Astrocyte (in vitro differentiated cells and primary cell): ENCODE results near the gene HRH2. TPM values are rescaled to one million over a fixed set of nuclear protein-coding genes. Genes with fewer than 3 reads are reported as not detected.

Experiments used
- DNase-seq: peaks from one replicate; pipeline ENCODE4 v3.0.0-alpha.2; 2010; ENCODE audit warnings: low read depth
- FAIRE-seq: peaks from 2 replicates; lab custom pipeline; 2011; peaks lifted over from hg19 to GRCh38; lab: Jason Lieb, UNC
- H2AFZ ChIP-seq: 2 replicates; pipeline ENCODE4 v1.6.0; 2012; ENCODE audit warnings: low read depth, low read length, inconsistent platforms
- H3K27ac ChIP-seq: 2 replicates; pipeline ENCODE4 v1.5.1; 2011; ENCODE audit warnings: low read depth, low read length, inconsistent platforms
- H3K27me3 ChIP-seq: 2 replicates; pipeline ENCODE4 v1.6.0; 2011; ENCODE audit warnings: low read length, inconsistent platforms; ENCODE audit not compliant: insufficient read depth
- H3K36me3 ChIP-seq: 2 replicates; pipeline ENCODE4 v1.5.1; 2011; ENCODE audit warnings: low read length, inconsistent platforms; ENCODE audit not compliant: insufficient read depth
- H3K4me1 ChIP-seq: 2 replicates; pipeline ENCODE4 v1.5.1; 2011; ENCODE audit warnings: low read length, inconsistent platforms; ENCODE audit not compliant: insufficient read depth
- H3K4me2 ChIP-seq: 2 replicates; pipeline ENCODE4 v1.6.0; 2012; ENCODE audit warnings: low read length, inconsistent platforms
- H3K4me3 ChIP-seq: 2 replicates; pipeline ENCODE4 v1.5.1; 2011; ENCODE audit warnings: low read depth, mild to moderate bottlenecking, low read length, inconsistent platforms; ENCODE audit not compliant: insufficient read depth
- H3K79me2 ChIP-seq: 2 replicates; pipeline ENCODE4 v1.6.0; 2012; ENCODE audit warnings: mild to moderate bottlenecking, low read length, inconsistent platforms; ENCODE audit not compliant: insufficient read depth
- H3K9ac ChIP-seq: 2 replicates; pipeline ENCODE4 v1.6.0; 2012; ENCODE audit warnings: mild to moderate bottlenecking, low read length, inconsistent platforms
- H3K9me3 ChIP-seq: 2 replicates; pipeline ENCODE4 v1.5.1; 2012; ENCODE audit warnings: low read depth, mild to moderate bottlenecking, low read length, inconsistent platforms; ENCODE audit not compliant: insufficient read depth
- H4K20me1 ChIP-seq: 2 replicates; pipeline ENCODE4 v1.6.0; 2012; ENCODE audit warnings: low read length, inconsistent platforms; ENCODE audit not compliant: insufficient read depth
- H3K27ac Mint-ChIP-seq: one replicate; pipeline ENCODE4 v1.8.0; 2021; ENCODE audit warnings: mild to moderate bottlenecking, mixed read lengths; ENCODE audit not compliant: unreplicated experiment
- H3K27me3 Mint-ChIP-seq: one replicate; pipeline ENCODE4 v1.8.0; 2021; ENCODE audit warnings: low read depth, mixed read lengths; ENCODE audit not compliant: unreplicated experiment
- H3K36me3 Mint-ChIP-seq: one replicate; pipeline ENCODE4 v1.8.0; 2021; ENCODE audit warnings: low read depth, mixed read lengths; ENCODE audit not compliant: unreplicated experiment
- H3K4me1 Mint-ChIP-seq: one replicate; pipeline ENCODE4 v1.8.0; 2021; ENCODE audit warnings: low read depth, mixed read lengths; ENCODE audit not compliant: unreplicated experiment
- H3K4me3 Mint-ChIP-seq: one replicate; pipeline ENCODE4 v1.8.0; 2021; ENCODE audit warnings: mild to moderate bottlenecking, moderate library complexity, mixed read lengths; ENCODE audit not compliant: unreplicated experiment
- H3K9me3 Mint-ChIP-seq: one replicate; pipeline ENCODE4 v1.8.0; 2021; ENCODE audit warnings: mild to moderate bottlenecking, mixed read lengths; ENCODE audit not compliant: unreplicated experiment
- EZH2 ChIP-seq: IDR thresholded peaks from 2 replicates; pipeline ENCODE4 v1.6.1; 2012; ENCODE audit warnings: mild to moderate bottlenecking, low read length, inconsistent platforms; ENCODE audit not compliant: insufficient read depth
- total RNA-seq: library from RNA; stranded (reverse); gene quantifications from 2 replicates; pipeline ENCODE4 v1.2.1, GENCODE V29; 2021
- TF ChIP-seq, protein P1 (sequence below): IDR thresholded peaks from 2 replicates; pipeline ENCODE4 v1.5.1; 2011; ENCODE audit warnings: low read depth, mild to moderate bottlenecking, inconsistent platforms, low read length, moderate library complexity; ENCODE audit not compliant: insufficient read depth

HRH2 gene
- total RNA-seq, 1 donor from 2014 or later: 1.9 TPM

DNA sequence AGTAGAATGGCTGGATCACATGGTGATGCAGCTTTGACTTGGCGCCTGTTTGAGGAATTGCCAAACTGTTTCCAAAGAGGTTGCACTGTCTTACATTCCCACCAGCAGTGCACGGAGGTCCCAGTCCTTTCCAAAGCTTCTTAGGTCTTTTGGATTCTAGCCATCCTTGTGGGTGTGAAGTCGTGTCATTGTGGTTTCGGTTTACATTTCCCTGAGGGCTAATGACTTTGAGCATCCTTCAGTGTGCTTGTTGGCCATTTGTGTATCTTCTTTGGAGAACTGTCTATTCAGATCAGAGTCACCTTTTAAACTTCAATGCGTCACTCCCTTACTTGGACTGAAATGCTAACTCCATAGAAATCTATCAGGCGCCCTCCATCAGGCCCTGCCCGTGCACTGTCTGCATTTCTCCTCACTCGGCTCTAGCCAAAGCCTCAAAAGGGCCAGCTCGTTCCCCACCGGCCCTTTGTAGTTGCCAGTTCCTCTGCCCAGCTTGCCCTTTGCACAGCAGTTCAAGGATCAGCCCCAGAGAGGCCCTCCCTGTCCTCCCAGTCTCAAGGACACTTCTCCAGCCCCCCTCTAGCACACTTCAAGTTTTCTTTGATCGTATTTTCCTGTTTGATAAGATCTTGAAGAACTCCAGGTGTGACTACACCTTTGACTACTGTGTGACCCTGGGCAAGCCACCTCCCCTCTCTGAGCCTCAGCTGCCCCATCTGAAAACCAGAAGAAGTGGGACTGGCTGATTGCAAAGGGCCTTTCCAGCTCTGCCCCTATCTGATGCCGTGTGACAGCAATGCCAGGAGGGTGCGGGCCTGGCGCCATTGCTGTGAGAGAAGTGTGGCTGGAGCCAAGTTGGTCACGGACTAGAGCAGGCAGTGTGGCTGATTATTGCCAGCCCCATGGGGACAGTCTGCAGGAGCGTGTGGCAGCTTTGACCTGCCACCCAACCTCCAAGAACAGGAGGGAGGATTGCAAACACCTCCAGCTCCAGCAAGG is 5.6 kb downstream of the HRH2 start:
- Histone ChIP-seq H3K27me3 (peaks cover 1% of the 10 kb centered on the region), H3K79me2 (no peaks in the 10 kb centered on the region), H3K4me1 (peaks cover under 1% of the 10 kb centered on the region), H3K27ac (no peak overlapping the region), H3K36me3 (no peaks in the 10 kb centered on the region), H2AFZ (no peak overlapping the region), H3K9ac (no peak overlapping the region), H3K4me2 (no peak overlapping the region), H3K9me3 (no peaks in the 10 kb centered on the region), H4K20me1 (no peaks in the 10 kb centered on the region), H3K4me3 (no peak overlapping the region)
- no peak for FAIRE-seq
- Mint-ChIP-seq H3K4me3 (no peak overlapping the region), H3K27ac (no peak overlapping the region), H3K4me1 (peaks cover 3% of the 10 kb centered on the region), H3K36me3 (peaks cover 2% of the 10 kb centered on the region), H3K9me3 (peaks cover 1% of the 10 kb centered on the region), H3K27me3 (peaks cover 60% of the 10 kb centered on the region)
- no peak for TF ChIP-seq EZH2
- TF ChIP-seq, protein P1, sequence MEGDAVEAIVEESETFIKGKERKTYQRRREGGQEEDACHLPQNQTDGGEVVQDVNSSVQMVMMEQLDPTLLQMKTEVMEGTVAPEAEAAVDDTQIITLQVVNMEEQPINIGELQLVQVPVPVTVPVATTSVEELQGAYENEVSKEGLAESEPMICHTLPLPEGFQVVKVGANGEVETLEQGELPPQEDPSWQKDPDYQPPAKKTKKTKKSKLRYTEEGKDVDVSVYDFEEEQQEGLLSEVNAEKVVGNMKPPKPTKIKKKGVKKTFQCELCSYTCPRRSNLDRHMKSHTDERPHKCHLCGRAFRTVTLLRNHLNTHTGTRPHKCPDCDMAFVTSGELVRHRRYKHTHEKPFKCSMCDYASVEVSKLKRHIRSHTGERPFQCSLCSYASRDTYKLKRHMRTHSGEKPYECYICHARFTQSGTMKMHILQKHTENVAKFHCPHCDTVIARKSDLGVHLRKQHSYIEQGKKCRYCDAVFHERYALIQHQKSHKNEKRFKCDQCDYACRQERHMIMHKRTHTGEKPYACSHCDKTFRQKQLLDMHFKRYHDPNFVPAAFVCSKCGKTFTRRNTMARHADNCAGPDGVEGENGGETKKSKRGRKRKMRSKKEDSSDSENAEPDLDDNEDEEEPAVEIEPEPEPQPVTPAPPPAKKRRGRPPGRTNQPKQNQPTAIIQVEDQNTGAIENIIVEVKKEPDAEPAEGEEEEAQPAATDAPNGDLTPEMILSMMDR: no peak
- no peak for DNase-seq

DNA sequence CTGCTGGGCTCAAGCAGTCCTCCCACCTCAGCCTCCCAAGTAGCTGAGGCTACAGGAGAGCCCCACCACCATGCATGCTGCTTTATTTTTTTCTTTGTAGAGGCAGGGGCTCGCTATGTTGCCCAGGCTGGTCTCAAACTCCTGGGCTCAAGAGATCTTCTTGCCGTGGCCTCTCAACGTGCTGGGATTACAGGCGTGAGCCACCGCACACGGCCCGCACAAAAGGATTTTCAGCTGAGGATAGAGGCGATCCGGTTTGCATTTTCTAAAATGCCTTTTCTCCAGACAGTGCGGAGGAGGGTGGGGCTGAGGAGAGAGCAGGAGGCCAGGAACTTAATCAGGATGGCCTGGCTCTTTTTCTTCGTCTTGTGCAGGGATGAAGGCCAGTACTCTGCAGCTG is 6.9 kb downstream of the HRH2 start:
- H3K27ac Mint-ChIP-seq: no peak overlapping the region
- H3K36me3 Mint-ChIP-seq: peaks cover 2% of the 10 kb centered on the region
- Histone ChIP-seq H3K27me3 (no peaks in the 10 kb centered on the region), H3K4me2 (no peak overlapping the region), H3K4me3 (no peak overlapping the region), H4K20me1 (no peaks in the 10 kb centered on the region), H3K79me2 (no peaks in the 10 kb centered on the region), H3K27ac (no peak overlapping the region), H3K9me3 (no peaks in the 10 kb centered on the region), H2AFZ (no peak overlapping the region), H3K4me1 (no peaks in the 10 kb centered on the region), H3K36me3 (no peaks in the 10 kb centered on the region), H3K9ac (no peak overlapping the region)
- peaks cover 61% of the 10 kb centered on the region for H3K27me3 Mint-ChIP-seq
- H3K9me3 Mint-ChIP-seq: peaks cover 1% of the 10 kb centered on the region
- FAIRE-seq (no peak), DNase-seq (no peak)
- H3K4me1 Mint-ChIP-seq: no peaks in the 10 kb centered on the region
- no peak overlapping the region for H3K4me3 Mint-ChIP-seq
- TF ChIP-seq, protein P1: no peak
- no peak for TF ChIP-seq EZH2

DNA sequence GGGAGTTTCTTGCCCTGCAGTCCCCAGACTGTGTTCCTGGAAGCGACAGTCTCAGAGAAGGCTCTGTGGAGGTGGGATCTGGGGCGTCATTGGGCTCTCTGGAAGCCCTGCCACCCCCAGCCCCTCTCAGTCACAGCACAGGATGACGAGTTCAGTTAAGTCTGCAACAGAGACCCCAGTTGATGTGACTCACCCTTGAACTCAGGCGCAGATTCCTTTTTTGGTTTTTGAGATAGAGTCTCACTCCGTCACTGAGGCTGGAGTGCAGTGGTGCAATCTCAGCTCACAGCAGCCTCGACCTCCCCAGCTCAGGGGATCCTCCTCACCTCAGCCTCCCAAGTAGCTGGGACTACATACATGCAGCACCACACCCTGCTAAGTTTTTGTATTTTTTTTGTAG is 8.3 kb downstream of the HRH2 start:
- no peaks in the 10 kb centered on the region for H3K4me1 ChIP-seq
- no peaks in the 10 kb centered on the region for H3K9me3 ChIP-seq
- no peaks in the 10 kb centered on the region for H3K36me3 ChIP-seq
- TF ChIP-seq, protein P1: no peak
- H3K79me2 ChIP-seq: no peaks in the 10 kb centered on the region
- no peak overlapping the region for H3K4me3 ChIP-seq
- H3K27ac Mint-ChIP-seq: no peak overlapping the region
- H3K9me3 Mint-ChIP-seq: no peaks in the 10 kb centered on the region
- DNase-seq (no peak), FAIRE-seq (no peak)
- no peak overlapping the region for H3K4me2 ChIP-seq
- H3K27ac ChIP-seq: no peak overlapping the region
- H3K9ac ChIP-seq: no peak overlapping the region
- H3K4me3 Mint-ChIP-seq: no peak overlapping the region
- no peak overlapping the region for H2AFZ ChIP-seq
- H3K27me3 Mint-ChIP-seq: peaks cover 61% of the 10 kb centered on the region
- H3K27me3 ChIP-seq: no peaks in the 10 kb centered on the region
- H3K4me1 Mint-ChIP-seq: no peaks in the 10 kb centered on the region
- no peaks in the 10 kb centered on the region for H4K20me1 ChIP-seq
- no peaks in the 10 kb centered on the region for H3K36me3 Mint-ChIP-seq
